OCI-LY7 (cell line): ENCODE data around the gene ZFHX3. TPM values are rescaled to one million over a fixed set of nuclear protein-coding genes. Genes with fewer than 3 reads are reported as not detected.

ENCODE experiments used
- BruUV-seq: library from RNA; stranded (reverse); fragments of 400-500 nt; replicated peaks from 2 replicates; lab custom pipeline; 2021; lab: Mats Ljungman, UMichigan
- CTCF ChIA-PET: fragments of 300-600 bp; sonication (Branson Sonifier 250); formaldehyde crosslinking; loops from one replicate; lab custom pipeline; 2022; ENCODE audit warnings: antibody characterized with exemption; ENCODE audit not compliant: unreplicated experiment; lab: Charles Lee
- POLR2A ChIA-PET: fragments of 300-600 bp; sonication (Branson Sonifier 250); formaldehyde crosslinking; loops from one replicate; lab custom pipeline; 2022; ENCODE audit warnings: antibody characterized with exemption; lab: Charles Lee
- DNase-seq: peaks from one replicate; pipeline ENCODE4 v3.0.0-alpha.2; 2015; ENCODE audit warnings: low spot score
- H2AFZ ChIP-seq: fragments of 200-600 bp; sonication (generic), shearing (Covaris generic); 2 replicates; pipeline ENCODE4 v1.6.1; 2014; ENCODE audit warnings: mild to moderate bottlenecking, antibody characterized with exemption, low read length, moderate library complexity
- H3K27ac ChIP-seq: fragments of 200-600 bp; sonication (generic); 2 replicates; pipeline ENCODE4 v1.5.1; 2014; ENCODE audit warnings: mixed run types, low read depth, mild to moderate bottlenecking, moderate library complexity, low read length, inconsistent platforms; ENCODE audit not compliant: poor library complexity, severe bottlenecking
- H3K36me3 ChIP-seq: fragments of 200-600 bp; sonication (generic); 2 replicates; pipeline ENCODE4 v1.6.1; 2014; ENCODE audit warnings: mild to moderate bottlenecking, antibody characterized with exemption, low read length, moderate library complexity, mixed read lengths; ENCODE audit not compliant: insufficient read depth
- H3K4me1 ChIP-seq: fragments of 200-600 bp; sonication (generic); 2 replicates; pipeline ENCODE4 v1.5.1; 2014; ENCODE audit warnings: mild to moderate bottlenecking, low read length; ENCODE audit not compliant: insufficient read depth, poor library complexity, severe bottlenecking
- H3K4me2 ChIP-seq: fragments of 200-600 bp; sonication (generic); 2 replicates; pipeline ENCODE4 v1.6.1; 2014; ENCODE audit warnings: mild to moderate bottlenecking, low read length
- H3K4me3 ChIP-seq: fragments of 200-600 bp; sonication (generic); 2 replicates; pipeline ENCODE4 v1.5.1; 2014; ENCODE audit warnings: mild to moderate bottlenecking, low read depth, low read length; ENCODE audit not compliant: poor library complexity, severe bottlenecking
- H3K79me2 ChIP-seq: fragments of 200-600 bp; sonication (generic); 2 replicates; pipeline ENCODE4 v1.6.1; 2016; ENCODE audit warnings: low read depth, mild to moderate bottlenecking, low read length, moderate library complexity, mixed read lengths; ENCODE audit not compliant: insufficient read depth
- H3K9me2 ChIP-seq: fragments of 200-600 bp; sonication (generic); 2 replicates; pipeline ENCODE4 v1.6.1; 2016; ENCODE audit warnings: mild to moderate bottlenecking, low read length, mixed read lengths; ENCODE audit not compliant: insufficient read depth
- H3K9me3 ChIP-seq: fragments of 200-600 bp; sonication (generic); 2 replicates; pipeline ENCODE4 v1.6.1; 2014; ENCODE audit warnings: mild to moderate bottlenecking, mixed run types, low read length, mixed read lengths
- H4K20me1 ChIP-seq: fragments of 200-600 bp; sonication (generic); 2 replicates; pipeline ENCODE4 v1.6.1; 2014; ENCODE audit warnings: mild to moderate bottlenecking, antibody characterized with exemption, low read length, moderate library complexity, mixed read lengths; ENCODE audit not compliant: insufficient read depth
- CTCF ChIP-seq: fragments of 200-600 bp; sonication (generic); conservative IDR thresholded peaks from 2 replicates; pipeline ENCODE4 v1.5.1; 2014; ENCODE audit warnings: mild to moderate bottlenecking, antibody characterized with exemption, low read length, moderate library complexity, mixed read lengths
- EZH2phosphoT487 ChIP-seq: fragments of 200-600 bp; sonication (generic); IDR thresholded peaks from 2 replicates; pipeline ENCODE4 v1.6.1; 2018; ENCODE audit warnings: low read depth, borderline replicate concordance, mild to moderate bottlenecking, mixed run types, antibody characterized with exemption, low read length, moderate library complexity, mixed read lengths
- intact Hi-C: fragments of 100-400 bp; cut with micrococcal nuclease; formaldehyde crosslinking; loops from one replicate; pipeline ENCODE4 v1.10.0; 2022; ENCODE audit not compliant: unreplicated experiment
- total RNA-seq, 2 experiments: library from RNA; depleted of rRNA in 1 of 2; stranded (reverse); fragments of >200 nt in 1 of 2; shearing (Covaris generic) in 1 of 2; gene quantifications; 2 replicates each; pipeline ENCODE4 v1.2.3, GENCODE V29; 2014 to 2022

ZFHX3 gene
- total RNA-seq, 2 experiments from 2014 or later: 1.3 to 6.2 TPM

- POLR2A ChIA-PET: interaction anchor here (0.6 kb wide), 1 partner anchor 38 kb away, joined by 3 read pairs; no protein-coding TSS in a partner anchor
- Histone ChIP-seq H3K4me3 (no peak overlapping the region), H2AFZ (no peak overlapping the region), H3K79me2 (no peaks in the 10 kb centered on the region), H4K20me1 (no peaks in the 10 kb centered on the region), H3K9me3 (no peaks in the 10 kb centered on the region), H3K36me3 (no peaks in the 10 kb centered on the region), H3K9me2 (no peaks in the 10 kb centered on the region), H3K4me1 (no peaks in the 10 kb centered on the region), H3K27ac (no peak overlapping the region), H3K4me2 (no peak overlapping the region)
- DNase-seq: no peak
- TF ChIP-seq CTCF: no peak
- TF ChIP-seq EZH2phosphoT487: no peak
- no TSS peak for BruUV-seq
- intact Hi-C loops: no loop called here
- CTCF ChIA-PET: no interaction called here
These were observed 239.2 kb downstream of the ZFHX3 start for GRCh38 chr16:72808754-72809153.

GRCh38 chr16:72807245-72807644 lies 240.7 kb downstream of the ZFHX3 start:
- Histone ChIP-seq H4K20me1 (no peaks in the 10 kb centered on the region), H3K36me3 (no peaks in the 10 kb centered on the region), H2AFZ (no peak overlapping the region), H3K9me2 (no peaks in the 10 kb centered on the region), H3K4me1 (no peaks in the 10 kb centered on the region), H3K4me2 (no peak overlapping the region), H3K27ac (no peak overlapping the region), H3K79me2 (no peaks in the 10 kb centered on the region), H3K9me3 (no peaks in the 10 kb centered on the region), H3K4me3 (no peak overlapping the region)
- ChIA-PET CTCF (no interaction called here), POLR2A (no interaction called here)
- intact Hi-C loops: no loop called here
- TF ChIP-seq EZH2phosphoT487 (no peak), CTCF (no peak)
- DNase-seq: no peak
- BruUV-seq: no TSS peak

GRCh38 chr16:72805486-72805885 lies 242.4 kb downstream of the ZFHX3 start:
- H3K9me2 ChIP-seq: no peaks in the 10 kb centered on the region

More at GRCh38 chr16:72805486-72805885, 242.4 kb downstream of the ZFHX3 start:
- POLR2A ChIA-PET: interaction anchor here (0.6 to 1.2 kb wide), 4 partner anchors 34 to 1376 kb away, joined by 3 read pairs; no protein-coding TSS in a partner anchor
- H2AFZ ChIP-seq: no peak overlapping the region
- no peak overlapping the region for H3K4me3 ChIP-seq
- intact Hi-C loops: no loop called here
- H3K79me2 ChIP-seq: no peaks in the 10 kb centered on the region
- no peaks in the 10 kb centered on the region for H3K9me3 ChIP-seq
- CTCF ChIA-PET: no interaction called here
- no peak overlapping the region for H3K27ac ChIP-seq
- BruUV-seq: no TSS peak
- TF ChIP-seq EZH2phosphoT487 (no peak), CTCF (no peak)
- DNase-seq: no peak
- no peaks in the 10 kb centered on the region for H3K4me1 ChIP-seq
- no peaks in the 10 kb centered on the region for H4K20me1 ChIP-seq
- no peak overlapping the region for H3K4me2 ChIP-seq
- no peaks in the 10 kb centered on the region for H3K36me3 ChIP-seq
